K562 (cell line): ENCODE results near the gene HAPLN2. TPM values are rescaled to one million over a fixed set of nuclear protein-coding genes. Genes with fewer than 3 reads are reported as not detected.
A peak's percentile ranks its signal among the peaks of the same experiment; 100 is the strongest.

ENCODE experiments used
- EHMT2 ChIP-seq: fragments of 450-650 bp; IDR thresholded peaks from 2 replicates; pipeline ENCODE4 v1.6.1; 2018; ENCODE audit warnings: antibody characterized with exemption
- FUS ChIP-seq: fragments of 200-400 bp; formaldehyde crosslinking; optimal IDR thresholded peaks from 2 replicates; pipeline ENCODE3; 2017; ENCODE audit warnings: low read depth, low read length
- JUND ChIP-seq, 2 experiments: IDR thresholded peaks; 2 replicates in 1 of 2; 3 replicates in 1 of 2; pipeline ENCODE4 v1.6.1; 2011; ENCODE audit warnings: borderline replicate concordance in 2 of 2, low read depth in 2 of 2, low read length in 2 of 2, improper control_type of control experiment in 1 of 2, missing biosample characterization in 1 of 2, missing genetic modification characterization in 1 of 2, missing genetic modification reagents in 1 of 2
- NFE2 ChIP-seq: IDR thresholded peaks from 2 replicates; pipeline ENCODE4 v1.6.1; 2014; ENCODE audit warnings: antibody characterized with exemption, low read depth
- PHB ChIP-seq: fragments of 250-450 bp; sonication (Bioruptor Pico); IDR thresholded peaks from 2 replicates; pipeline ENCODE4 v1.5.0; 2021
- POLR2H ChIP-seq: IDR thresholded peaks from 2 replicates; pipeline ENCODE4 v1.6.1; 2016; ENCODE audit warnings: missing genetic modification characterization, low read depth, mild to moderate bottlenecking, control low read depth, missing compliant biosample characterization, moderate library complexity
- RB1 ChIP-seq: fragments of 450-650 bp; IDR thresholded peaks from 2 replicates; pipeline ENCODE4 v1.6.1; 2017; ENCODE audit warnings: low read depth, mild to moderate bottlenecking
- SPI1 ChIP-seq: IDR thresholded peaks from 2 replicates; pipeline ENCODE4 v1.6.1; 2011; ENCODE audit warnings: low read depth, low read length, control low read depth, borderline replicate concordance
- TEAD1 ChIP-seq, 2 experiments: fragments of 450-650 bp in 1 of 2; sonication (generic) in 1 of 2; formaldehyde crosslinking; IDR thresholded peaks; 2 replicates each; pipeline versions ENCODE4 v1.4.0 to v1.8.0; 2020 to 2022; ENCODE audit warnings: mild to moderate bottlenecking in 2 of 2, missing genetic modification reagents in 1 of 2
- THRAP3 ChIP-seq: fragments of 450-650 bp; IDR thresholded peaks from 2 replicates; pipeline ENCODE4 v1.6.1; 2016; ENCODE audit warnings: mild to moderate bottlenecking, inconsistent platforms, borderline replicate concordance
- TRIM24 ChIP-seq, 2 experiments: fragments of 450-650 bp; IDR thresholded peaks; 2 replicates each; pipeline ENCODE4 v1.6.1; 2016
- YY1 ChIP-seq, 3 experiments: IDR thresholded peaks; 2 replicates each; pipeline ENCODE4 v1.6.1; 2011; ENCODE audit warnings: low read length in 2 of 3, mild to moderate bottlenecking in 2 of 3, moderate library complexity in 2 of 3, borderline replicate concordance in 1 of 3, control low read depth in 1 of 3, low read depth in 1 of 3; ENCODE audit not compliant: insufficient read depth in 3 of 3, insufficient replicate concordance in 2 of 3, control insufficient read depth in 1 of 3, insufficient read length in 1 of 3; ENCODE audit errors: extremely low read depth in 1 of 3
- ZFP1 ChIP-seq: fragments of 450-650 bp; formaldehyde crosslinking; IDR thresholded peaks from 2 replicates; pipeline ENCODE4 v1.4.0; 2020; ENCODE audit warnings: mild to moderate bottlenecking, mixed read lengths
- ZNF217 ChIP-seq: sonication (generic); formaldehyde crosslinking; IDR thresholded peaks from 2 replicates; pipeline ENCODE4 v1.8.0; 2022; ENCODE audit warnings: mild to moderate bottlenecking, missing genetic modification reagents
- ZNF717 ChIP-seq: fragments of 250-450 bp; sonication (Bioruptor Pico); IDR thresholded peaks from 2 replicates; pipeline ENCODE4 v1.5.0; 2021
- ZNF830 ChIP-seq: fragments of 250-450 bp; sonication (Bioruptor Pico); IDR thresholded peaks from 2 replicates; pipeline ENCODE4 v1.5.0; 2021; ENCODE audit warnings: mild to moderate bottlenecking
- polyA plus RNA-seq, 8 experiments: library from polyadenylated mRNA; depleted of rRNA in 4 of 8; stranded (reverse) in 5 of 8; unstranded in 3 of 8; fragments of >200 nt; fragmentation: Nextera tagmentation in 2 of 8; fragmentation: Illumina TruSeq in 1 of 8; extraction: Ambion mirVana in 2 of 8; extraction: Trizol in 1 of 8; gene quantifications; 2 replicates each; pipeline versions ENCODE4 v1.2.1 to v1.2.3, GENCODE V29; 2011 to 2014; ENCODE audit warnings: inconsistent platforms in 1 of 8, missing spikeins in 1 of 8
- total RNA-seq, 7 experiments: library from RNA; depleted of rRNA in 6 of 7; stranded (reverse); fragments of >200 nt in 6 of 7; fragmentation: Illumina TruSeq in 2 of 7; extraction: Trizol in 2 of 7; gene quantifications; 2 replicates each; pipeline versions ENCODE4 v1.2.1 to v1.2.3, GENCODE V29; 2011 to 2021; ENCODE audit warnings: low replicate concordance in 1 of 7
- TF ChIP-seq, protein P1 (sequence below): fragments of 250-450 bp; sonication (Bioruptor Pico); IDR thresholded peaks from 2 replicates; pipeline ENCODE4 v1.5.0; 2022; ENCODE audit warnings: mild to moderate bottlenecking
- TF ChIP-seq, protein P2 (sequence below): fragments of 450-650 bp; IDR thresholded peaks from 2 replicates; pipeline ENCODE4 v1.6.1; 2016; ENCODE audit warnings: mild to moderate bottlenecking
- TF ChIP-seq, protein P3 (sequence below): fragments of 450-650 bp; formaldehyde crosslinking; IDR thresholded peaks from 2 replicates; pipeline ENCODE4 v1.4.0; 2020; ENCODE audit warnings: mild to moderate bottlenecking, moderate library complexity

HAPLN2 gene
- total and polyA plus RNA-seq, 9 of the 15 experiments (the other 6 are each of a cell fraction or from before 2014, with no cell fraction given), result 0.14 to 5.2 (median 3.8) TPM; not detected in 4

GRCh38 chr1:156591432-156592157 lies 27.6 kb upstream of the HAPLN2 start, which contains the start of gene NAXE (continued):
- TF ChIP-seq, protein P1, sequence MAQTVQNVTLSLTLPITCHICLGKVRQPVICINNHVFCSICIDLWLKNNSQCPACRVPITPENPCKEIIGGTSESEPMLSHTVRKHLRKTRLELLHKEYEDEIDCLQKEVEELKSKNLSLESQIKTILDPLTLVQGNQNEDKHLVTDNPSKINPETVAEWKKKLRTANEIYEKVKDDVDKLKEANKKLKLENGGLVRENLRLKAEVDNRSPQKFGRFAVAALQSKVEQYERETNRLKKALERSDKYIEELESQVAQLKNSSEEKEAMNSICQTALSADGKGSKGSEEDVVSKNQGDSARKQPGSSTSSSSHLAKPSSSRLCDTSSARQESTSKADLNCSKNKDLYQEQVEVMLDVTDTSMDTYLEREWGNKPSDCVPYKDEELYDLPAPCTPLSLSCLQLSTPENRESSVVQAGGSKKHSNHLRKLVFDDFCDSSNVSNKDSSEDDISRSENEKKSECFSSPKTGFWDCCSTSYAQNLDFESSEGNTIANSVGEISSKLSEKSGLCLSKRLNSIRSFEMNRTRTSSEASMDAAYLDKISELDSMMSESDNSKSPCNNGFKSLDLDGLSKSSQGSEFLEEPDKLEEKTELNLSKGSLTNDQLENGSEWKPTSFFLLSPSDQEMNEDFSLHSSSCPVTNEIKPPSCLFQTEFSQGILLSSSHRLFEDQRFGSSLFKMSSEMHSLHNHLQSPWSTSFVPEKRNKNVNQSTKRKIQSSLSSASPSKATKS (CRISPR knock-in tag), result no peak
- TF ChIP-seq POLR2H (tag) (peak; percentile 80), SPI1 (0 out of 2 replicates have a peak, but pooled peaks have one; percentile 0), EHMT2 (no peak), PHB (CRISPR knock-in tag) (peak; percentile 60; the same call in 1 of the 2 replicates), RB1 (peak; percentile 70), ZFP1 (CRISPR knock-in tag) (no peak), YY1 (IDR thresholded peaks at IDR 0.05; ENCODE audit: borderline replicate concordance in 1 of 3, control insufficient read depth in 1 of 3, extremely low read depth in 1 of 3, insufficient read depth in 3 of 3, insufficient read length in 1 of 3, insufficient replicate concordance in 2 of 3, low read depth in 1 of 3, low read length in 2 of 3) (peak in 2 of 3 experiments; percentile 24), FUS (no peak), NFE2 (no peak), ZNF830 (CRISPR knock-in tag) (no peak), ZNF217 (CRISPR knock-in tag) (no peak), ZNF717 (CRISPR knock-in tag) (no peak), THRAP3 (no peak), JUND (IDR thresholded peaks at IDR 0.05; ENCODE audit: borderline replicate concordance, low read depth, low read length) (no peak), JUND (tag; IDR thresholded peaks at IDR 0.05; ENCODE audit: borderline replicate concordance, low read depth, low read length) (no peak; the same call in 2 of the 3 replicates), TEAD1 (CRISPR knock-in tag; IDR thresholded peaks at IDR 0.05) (peak in 1 of 2 experiments; percentile 78; a peak in 2 of 4 replicates), TRIM24 (IDR thresholded peaks at IDR 0.05) (no peak)
- TF ChIP-seq, protein P2, sequence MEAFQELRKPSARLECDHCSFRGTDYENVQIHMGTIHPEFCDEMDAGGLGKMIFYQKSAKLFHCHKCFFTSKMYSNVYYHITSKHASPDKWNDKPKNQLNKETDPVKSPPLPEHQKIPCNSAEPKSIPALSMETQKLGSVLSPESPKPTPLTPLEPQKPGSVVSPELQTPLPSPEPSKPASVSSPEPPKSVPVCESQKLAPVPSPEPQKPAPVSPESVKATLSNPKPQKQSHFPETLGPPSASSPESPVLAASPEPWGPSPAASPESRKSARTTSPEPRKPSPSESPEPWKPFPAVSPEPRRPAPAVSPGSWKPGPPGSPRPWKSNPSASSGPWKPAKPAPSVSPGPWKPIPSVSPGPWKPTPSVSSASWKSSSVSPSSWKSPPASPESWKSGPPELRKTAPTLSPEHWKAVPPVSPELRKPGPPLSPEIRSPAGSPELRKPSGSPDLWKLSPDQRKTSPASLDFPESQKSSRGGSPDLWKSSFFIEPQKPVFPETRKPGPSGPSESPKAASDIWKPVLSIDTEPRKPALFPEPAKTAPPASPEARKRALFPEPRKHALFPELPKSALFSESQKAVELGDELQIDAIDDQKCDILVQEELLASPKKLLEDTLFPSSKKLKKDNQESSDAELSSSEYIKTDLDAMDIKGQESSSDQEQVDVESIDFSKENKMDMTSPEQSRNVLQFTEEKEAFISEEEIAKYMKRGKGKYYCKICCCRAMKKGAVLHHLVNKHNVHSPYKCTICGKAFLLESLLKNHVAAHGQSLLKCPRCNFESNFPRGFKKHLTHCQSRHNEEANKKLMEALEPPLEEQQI, result no peak; the same call in 1 of the 2 replicates
- TF ChIP-seq, protein P3, sequence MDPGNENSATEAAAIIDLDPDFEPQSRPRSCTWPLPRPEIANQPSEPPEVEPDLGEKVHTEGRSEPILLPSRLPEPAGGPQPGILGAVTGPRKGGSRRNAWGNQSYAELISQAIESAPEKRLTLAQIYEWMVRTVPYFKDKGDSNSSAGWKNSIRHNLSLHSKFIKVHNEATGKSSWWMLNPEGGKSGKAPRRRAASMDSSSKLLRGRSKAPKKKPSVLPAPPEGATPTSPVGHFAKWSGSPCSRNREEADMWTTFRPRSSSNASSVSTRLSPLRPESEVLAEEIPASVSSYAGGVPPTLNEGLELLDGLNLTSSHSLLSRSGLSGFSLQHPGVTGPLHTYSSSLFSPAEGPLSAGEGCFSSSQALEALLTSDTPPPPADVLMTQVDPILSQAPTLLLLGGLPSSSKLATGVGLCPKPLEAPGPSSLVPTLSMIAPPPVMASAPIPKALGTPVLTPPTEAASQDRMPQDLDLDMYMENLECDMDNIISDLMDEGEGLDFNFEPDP (CRISPR knock-in tag), result no peak
